Measurements from ENCODE around the gene PLEKHG7.

DNA sequence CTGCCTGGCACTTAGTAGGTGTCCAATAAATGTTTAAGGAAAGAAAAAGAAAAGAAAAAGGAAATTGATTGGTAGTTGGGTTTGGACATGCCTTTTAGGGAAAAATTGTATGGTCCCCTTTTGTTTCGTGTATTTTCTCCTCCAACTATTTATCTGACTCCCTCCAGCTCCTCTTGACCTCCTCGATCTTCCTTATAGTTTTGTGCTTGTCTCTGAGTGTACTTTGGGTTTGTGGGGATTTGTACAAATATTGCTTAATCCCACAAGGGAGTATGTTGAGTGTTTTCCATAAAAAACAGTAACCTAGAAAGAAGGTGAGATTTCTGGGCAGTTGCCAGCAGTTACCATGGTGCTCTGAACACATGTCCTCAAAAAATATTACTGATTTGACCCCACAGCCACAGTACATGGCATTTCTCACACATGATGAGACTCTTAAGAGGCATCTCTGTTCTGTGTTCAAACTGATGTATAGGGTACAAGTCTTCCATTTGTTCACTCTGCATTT, 15.7 kb downstream of the PLEKHG7 start:
- TF ChIP-seq, protein P1, sequence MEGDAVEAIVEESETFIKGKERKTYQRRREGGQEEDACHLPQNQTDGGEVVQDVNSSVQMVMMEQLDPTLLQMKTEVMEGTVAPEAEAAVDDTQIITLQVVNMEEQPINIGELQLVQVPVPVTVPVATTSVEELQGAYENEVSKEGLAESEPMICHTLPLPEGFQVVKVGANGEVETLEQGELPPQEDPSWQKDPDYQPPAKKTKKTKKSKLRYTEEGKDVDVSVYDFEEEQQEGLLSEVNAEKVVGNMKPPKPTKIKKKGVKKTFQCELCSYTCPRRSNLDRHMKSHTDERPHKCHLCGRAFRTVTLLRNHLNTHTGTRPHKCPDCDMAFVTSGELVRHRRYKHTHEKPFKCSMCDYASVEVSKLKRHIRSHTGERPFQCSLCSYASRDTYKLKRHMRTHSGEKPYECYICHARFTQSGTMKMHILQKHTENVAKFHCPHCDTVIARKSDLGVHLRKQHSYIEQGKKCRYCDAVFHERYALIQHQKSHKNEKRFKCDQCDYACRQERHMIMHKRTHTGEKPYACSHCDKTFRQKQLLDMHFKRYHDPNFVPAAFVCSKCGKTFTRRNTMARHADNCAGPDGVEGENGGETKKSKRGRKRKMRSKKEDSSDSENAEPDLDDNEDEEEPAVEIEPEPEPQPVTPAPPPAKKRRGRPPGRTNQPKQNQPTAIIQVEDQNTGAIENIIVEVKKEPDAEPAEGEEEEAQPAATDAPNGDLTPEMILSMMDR (IDR thresholded peaks at IDR 0.05; ENCODE audit: insufficient read depth, low read length, poor library complexity, severe bottlenecking): no peak
- TF ChIP-seq EZH2phosphoT487 (conservative IDR thresholded peaks at IDR 0.05; ENCODE audit: low read length): no peak

Measured in SU-DHL-6 (cell line).